H1 (cell line): Measurements from ENCODE around the gene SLC25A31. TPM values are rescaled to one million over a fixed set of nuclear protein-coding genes. Genes with fewer than 3 reads are reported as not detected.

Experiments used
- CHD7 ChIP-seq: fragments of 300-600 bp; sonication (generic); IDR thresholded peaks from 2 replicates; pipeline ENCODE4 v1.7.1; 2012; ENCODE audit warnings: low read length, moderate library complexity, mild to moderate bottlenecking, inconsistent platforms; ENCODE audit not compliant: insufficient replicate concordance
- polyA plus RNA-seq, 7 experiments: library from polyadenylated mRNA; depleted of rRNA in 3 of 7; stranded (reverse) in 5 of 7; unstranded in 2 of 7; fragments of >200 nt in 5 of 7; fragments of 200-250 nt in 2 of 7; gene quantifications; 1 replicate in 5 of 7; 2 replicates in 1 of 7; 4 replicates in 1 of 7; pipeline versions ENCODE4 v1.2.1 to v1.2.3, GENCODE V29; 2011 to 2013; ENCODE audit warnings: missing spikeins in 2 of 7, mixed read lengths in 2 of 7
- total RNA-seq: library from RNA; stranded (reverse); fragmentation: NEBNext Ultra II Directional; extraction: Animal tissue kit (Norgen Biotek cat#: 25700); gene quantifications from 2 replicates; pipeline ENCODE4 v1.2.1, GENCODE V29; 2021

SLC25A31 gene
- total and polyA plus RNA-seq, 2 of the 8 experiments (the other 6 are each of a cell fraction or from before 2014, with no cell fraction given): not detected

- TF ChIP-seq CHD7: no peak
Measured at GRCh38 chr4:127771535-127772275, 41.5 kb downstream of the SLC25A31 start (continued).
